Esophagus squamous epithelium (tissue), 5 donors: ENCODE data around the gene PCGF2. TPM values are rescaled to one million over a fixed set of nuclear protein-coding genes. Genes with fewer than 3 reads are reported as not detected.

ENCODE experiments used
- DNase-seq: peaks from one replicate; lab custom pipeline; 2025; lab: John Stamatoyannopoulos, UW
- H3K27ac ChIP-seq, 4 donors: fragments of 200-600 bp; sonication (generic); one replicate each; pipeline ENCODE4 v1.5.1; 2016 to 2019; ENCODE audit warnings: mild to moderate bottlenecking in 1 of 4
- H3K27me3 ChIP-seq, 4 donors: fragments of 200-600 bp; sonication (generic); 1 replicate in 3 of 4; 2 replicates in 1 of 4; pipeline versions ENCODE4 v1.5.1 to v1.6.0; 2017 to 2021; ENCODE audit warnings: antibody characterized with exemption in 1 of 4
- H3K36me3 ChIP-seq, 3 donors: fragments of 200-600 bp; sonication (generic); one replicate each; pipeline ENCODE4 v1.5.1; 2016 to 2019
- H3K4me1 ChIP-seq, 3 donors: fragments of 200-600 bp; sonication (generic); one replicate each; pipeline ENCODE4 v1.5.1; 2017 to 2019
- H3K4me3 ChIP-seq, 4 donors: fragments of 200-600 bp; sonication (generic); 1 replicate in 3 of 4; 2 replicates in 1 of 4; pipeline ENCODE4 v1.5.1; 2016 to 2019; ENCODE audit warnings: mild to moderate bottlenecking in 2 of 4, moderate library complexity in 1 of 4
- H3K9me3 ChIP-seq, 3 donors: fragments of 200-600 bp; sonication (generic); one replicate each; pipeline ENCODE4 v1.5.1; 2016 to 2019
- POLR2A ChIP-seq, 4 donors: fragments of 450-650 bp; IDR thresholded peaks; one replicate each; pipeline ENCODE4 v1.6.1; 2017; ENCODE audit warnings: antibody characterized with exemption in 4 of 4, mild to moderate bottlenecking in 4 of 4, moderate library complexity in 3 of 4
- WGBS, 2 donors: methylation state at CpG; one replicate each; pipeline ENCODE4 v1.1.5; 2018; 5-methylcytosine and 5-hydroxymethylcytosine counted together
- intact Hi-C: fragments of 100-400 bp; cut with DNase I; formaldehyde crosslinking; loops from one replicate; pipeline ENCODE4 v1.15.0; 2022
- total RNA-seq, 4 donors: library from RNA; depleted of rRNA; stranded (reverse); fragments of >200 nt; gene quantifications; one replicate each; pipeline ENCODE4 v1.1.0, GENCODE V29; 2016
- TF ChIP-seq, protein P1 (sequence below), 6 experiments: fragments of 450-650 bp in 4 of 6; fragments of 200-600 bp in 2 of 6; sonication (generic) in 2 of 6; IDR thresholded peaks; one replicate each; pipeline ENCODE4 v1.5.1; 2016 to 2019; ENCODE audit warnings: antibody characterized with exemption in 6 of 6, mild to moderate bottlenecking in 4 of 6, moderate library complexity in 4 of 6
- donor health status: DM: yes; HTN: yes; CAD: no.

Gene PCGF2
- total RNA-seq, 4 donors from 2014 or later = 2.5 to 11.8 (median 3.4) TPM

DNA sequence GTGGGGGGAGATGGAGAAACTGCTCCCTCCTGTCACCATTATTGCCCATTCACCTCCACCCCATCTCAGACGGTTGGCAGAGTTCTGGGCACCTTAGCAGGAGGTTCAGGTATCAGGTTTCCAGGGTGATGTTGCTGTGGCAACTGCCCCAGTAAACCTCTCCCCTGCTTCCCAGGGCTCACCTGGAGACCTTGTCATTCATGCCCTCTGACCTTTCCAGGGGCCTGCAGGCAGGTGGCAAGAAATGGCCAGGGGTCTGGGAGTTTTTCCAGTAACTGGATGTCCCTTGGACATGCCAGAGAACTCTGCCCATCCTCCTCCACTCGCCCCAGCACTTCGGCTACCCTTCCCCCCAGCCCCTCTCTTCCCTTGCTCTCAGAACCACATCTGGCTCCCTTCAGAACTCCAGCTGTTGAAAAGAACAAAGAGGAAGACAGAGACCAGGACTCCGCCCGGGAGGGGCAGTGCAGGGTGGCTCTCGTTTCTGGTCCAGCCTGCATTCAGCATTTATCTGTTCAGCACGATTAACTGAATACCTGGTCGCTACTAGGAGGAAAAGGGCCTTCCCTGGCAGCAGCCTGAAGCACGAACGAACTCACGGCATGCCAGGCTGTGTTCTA, 34.6 kb downstream of the PCGF2 start:
- 63 to 75% methylated on average over 10 to 11 of the region's 11 CpGs for WGBS, 2 donors
- Histone ChIP-seq H3K9me3 (no peaks in the 10 kb centered on the region), H3K27me3 (no peaks in the 10 kb centered on the region), H3K27ac (no peak overlapping the region), H3K4me1 (peaks cover 0 to 32% (median 0%) of the 10 kb centered on the region in 3 donors), H3K36me3 (peaks cover 32 to 100% (median 40%) of the 10 kb centered on the region in 3 donors), H3K4me3 (no peak overlapping the region)
- intact Hi-C loops = no loop called here
- DNase-seq = no peak
- no peak for TF ChIP-seq POLR2A (IDR thresholded peaks at IDR 0.05)
- TF ChIP-seq, protein P1, sequence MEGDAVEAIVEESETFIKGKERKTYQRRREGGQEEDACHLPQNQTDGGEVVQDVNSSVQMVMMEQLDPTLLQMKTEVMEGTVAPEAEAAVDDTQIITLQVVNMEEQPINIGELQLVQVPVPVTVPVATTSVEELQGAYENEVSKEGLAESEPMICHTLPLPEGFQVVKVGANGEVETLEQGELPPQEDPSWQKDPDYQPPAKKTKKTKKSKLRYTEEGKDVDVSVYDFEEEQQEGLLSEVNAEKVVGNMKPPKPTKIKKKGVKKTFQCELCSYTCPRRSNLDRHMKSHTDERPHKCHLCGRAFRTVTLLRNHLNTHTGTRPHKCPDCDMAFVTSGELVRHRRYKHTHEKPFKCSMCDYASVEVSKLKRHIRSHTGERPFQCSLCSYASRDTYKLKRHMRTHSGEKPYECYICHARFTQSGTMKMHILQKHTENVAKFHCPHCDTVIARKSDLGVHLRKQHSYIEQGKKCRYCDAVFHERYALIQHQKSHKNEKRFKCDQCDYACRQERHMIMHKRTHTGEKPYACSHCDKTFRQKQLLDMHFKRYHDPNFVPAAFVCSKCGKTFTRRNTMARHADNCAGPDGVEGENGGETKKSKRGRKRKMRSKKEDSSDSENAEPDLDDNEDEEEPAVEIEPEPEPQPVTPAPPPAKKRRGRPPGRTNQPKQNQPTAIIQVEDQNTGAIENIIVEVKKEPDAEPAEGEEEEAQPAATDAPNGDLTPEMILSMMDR (IDR thresholded peaks at IDR 0.05) = no peak

DNA sequence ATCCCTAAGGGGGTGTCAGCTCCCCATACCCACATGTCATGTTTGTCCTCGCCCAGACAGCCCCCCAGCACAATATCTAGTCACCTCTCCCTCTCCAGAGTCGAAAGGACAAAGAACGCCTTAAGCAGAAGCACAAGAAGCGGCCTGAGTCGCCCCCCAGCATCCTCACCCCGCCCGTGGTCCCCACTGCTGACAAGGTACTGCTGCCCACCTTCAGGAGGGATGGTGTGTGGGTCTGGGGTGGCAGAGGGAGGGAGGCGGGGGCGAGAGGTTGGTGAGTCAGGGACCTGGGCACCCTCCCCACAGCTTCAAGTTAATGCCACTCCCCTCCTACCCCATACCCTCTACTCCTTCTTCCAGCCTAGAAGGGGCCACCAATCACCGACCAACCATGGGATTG, 35.5 kb downstream of the PCGF2 start:
- intact Hi-C loops = no loop called here
- no peak for TF ChIP-seq POLR2A (IDR thresholded peaks at IDR 0.05)
- TF ChIP-seq, protein P1 (IDR thresholded peaks at IDR 0.05) = no peak
- no peak overlapping the region for H3K4me3 ChIP-seq
- H3K27me3 ChIP-seq = no peaks in the 10 kb centered on the region
- H3K4me1 ChIP-seq = peaks cover 0 to 30% (median 0%) of the 10 kb centered on the region in 3 donors
- no peak overlapping the region for H3K27ac ChIP-seq
- 81% methylated on average over 3 of the region's 10 CpGs; no CpG with 5 or more reads in 1 of the 2 donors for WGBS, 2 donors
- no peak for DNase-seq
- peaks cover 32 to 100% (median 39%) of the 10 kb centered on the region in 3 donors for H3K36me3 ChIP-seq
- H3K9me3 ChIP-seq = no peaks in the 10 kb centered on the region

DNA sequence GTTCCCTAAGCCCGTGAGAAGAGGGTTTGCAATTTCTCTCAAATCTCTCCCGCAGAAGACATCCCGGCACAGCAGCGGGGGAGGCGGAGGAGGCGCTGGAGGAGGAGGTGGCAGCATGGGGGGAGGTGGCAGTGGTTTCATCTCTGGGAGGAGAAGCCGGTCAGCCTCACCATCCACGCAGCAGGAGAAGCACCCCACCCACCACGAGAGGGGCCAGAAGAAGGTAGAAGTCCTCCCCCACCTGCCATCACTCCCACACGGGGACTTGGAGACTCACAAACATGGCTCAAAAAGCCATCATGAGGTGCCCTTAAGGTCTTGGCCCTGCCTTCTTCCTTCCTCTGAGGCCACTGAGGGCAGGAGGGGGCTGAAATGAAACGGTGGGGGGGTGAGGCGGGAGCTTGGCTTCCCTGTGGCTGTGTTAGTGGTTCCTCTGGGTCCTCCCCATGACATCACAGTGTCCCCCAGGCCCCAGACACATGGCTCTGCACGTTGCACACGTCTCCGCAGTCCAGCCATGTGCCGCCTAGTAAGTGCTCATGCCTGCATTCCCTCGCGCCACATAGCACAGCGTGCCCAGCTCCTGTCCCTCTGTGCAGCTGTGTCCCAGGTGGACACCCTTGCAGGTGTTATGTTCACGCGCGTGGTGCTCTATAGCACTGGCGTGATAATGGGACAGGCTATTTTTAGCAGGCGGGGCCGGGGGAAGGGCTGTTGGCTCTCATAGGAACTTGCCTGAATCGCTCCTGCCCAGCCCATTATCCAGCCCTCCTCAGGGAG, 36.2 kb downstream of the PCGF2 start:
- intact Hi-C loops = no loop called here
- Histone ChIP-seq H3K4me3 (no peak overlapping the region), H3K36me3 (peaks cover 26 to 97% (median 36%) of the 10 kb centered on the region in 3 donors), H3K9me3 (no peaks in the 10 kb centered on the region), H3K27me3 (no peaks in the 10 kb centered on the region), H3K4me1 (peaks cover 0 to 30% (median 4%) of the 10 kb centered on the region in 3 donors), H3K27ac (no peak overlapping the region)
- 57 to 79% methylated on average over 2 to 19 of the region's 26 CpGs for WGBS, 2 donors
- DNase-seq = no peak
- TF ChIP-seq POLR2A (IDR thresholded peaks at IDR 0.05) = no peak
- TF ChIP-seq, protein P1 (IDR thresholded peaks at IDR 0.05) = no peak

DNA sequence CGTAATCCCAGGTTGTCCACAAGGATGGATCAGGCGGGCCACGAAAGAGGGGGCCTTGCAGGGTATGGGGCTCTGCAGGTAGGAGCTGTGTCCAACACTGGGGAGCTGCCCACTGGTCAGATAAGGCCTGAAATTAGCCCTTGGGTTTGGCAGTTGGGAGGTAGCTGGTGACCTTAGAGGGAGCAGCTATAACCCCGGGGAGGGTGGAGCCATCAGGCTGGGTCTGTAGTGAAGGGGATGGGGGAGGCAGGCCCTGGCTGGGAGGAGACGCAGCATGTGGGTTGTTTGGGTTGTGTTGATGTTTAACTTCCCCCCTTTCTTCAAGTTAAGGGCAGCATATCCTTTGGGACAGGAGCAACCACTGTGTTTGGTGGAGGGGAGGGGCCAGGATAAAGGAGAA, 37.2 kb downstream of the PCGF2 start:
- intact Hi-C loops = no loop called here
- no peak for DNase-seq
- H3K27ac ChIP-seq = no peak overlapping the region
- no peak for TF ChIP-seq POLR2A (IDR thresholded peaks at IDR 0.05)
- TF ChIP-seq, protein P1 (IDR thresholded peaks at IDR 0.05) = no peak
- H3K4me3 ChIP-seq = no peak overlapping the region
- no peaks in the 10 kb centered on the region for H3K27me3 ChIP-seq
- WGBS, 2 donors = 90 to 92% methylated on average over 5 of the region's 5 CpGs
- peaks cover 17 to 87% (median 31%) of the 10 kb centered on the region in 3 donors for H3K36me3 ChIP-seq
- H3K4me1 ChIP-seq = peaks cover 0 to 40% (median 11%) of the 10 kb centered on the region in 3 donors
- H3K9me3 ChIP-seq = no peaks in the 10 kb centered on the region

DNA sequence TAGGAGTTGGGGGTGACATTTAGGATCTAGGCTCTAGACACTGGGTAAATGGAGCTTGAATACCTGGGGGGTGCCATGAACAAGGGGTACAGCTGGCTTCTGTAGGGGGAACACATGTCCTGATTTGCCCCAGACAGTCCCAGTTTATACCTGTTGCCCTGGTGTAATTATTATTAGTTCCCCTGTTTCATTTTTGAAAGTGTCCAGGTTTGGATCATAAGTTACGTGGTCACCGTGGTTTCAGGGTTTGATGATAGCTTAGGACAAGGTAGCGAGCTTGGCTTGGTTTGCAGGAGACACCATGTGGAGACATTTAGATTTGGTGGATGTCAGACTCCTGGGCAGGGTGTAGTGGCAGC, 37.6 kb downstream of the PCGF2 start:
- no peak for DNase-seq
- Histone ChIP-seq H3K4me3 (no peak overlapping the region), H3K4me1 (peaks cover 0 to 43% (median 11%) of the 10 kb centered on the region in 3 donors), H3K36me3 (peaks cover 13 to 83% (median 30%) of the 10 kb centered on the region in 3 donors), H3K27me3 (no peaks in the 10 kb centered on the region), H3K27ac (no peak overlapping the region), H3K9me3 (no peaks in the 10 kb centered on the region)
- intact Hi-C loops = no loop called here
- TF ChIP-seq, protein P1 (IDR thresholded peaks at IDR 0.05) = no peak
- no peak for TF ChIP-seq POLR2A (IDR thresholded peaks at IDR 0.05)
- 85 to 94% methylated on average over 3 of the region's 3 CpGs for WGBS, 2 donors
